Measurements from ENCODE around the gene OTUD4. TPM values are rescaled to one million over a fixed set of nuclear protein-coding genes. Genes with fewer than 3 reads are reported as not detected.
A peak's percentile ranks its signal among the peaks of the same experiment; 100 is the strongest.

OTUD4 gene
- total and polyA plus RNA-seq, 9 of the 15 experiments (the other 6 are each of a cell fraction or from before 2014, with no cell fraction given), result 4.2 to 29.0 (median 24.8) TPM

DNA sequence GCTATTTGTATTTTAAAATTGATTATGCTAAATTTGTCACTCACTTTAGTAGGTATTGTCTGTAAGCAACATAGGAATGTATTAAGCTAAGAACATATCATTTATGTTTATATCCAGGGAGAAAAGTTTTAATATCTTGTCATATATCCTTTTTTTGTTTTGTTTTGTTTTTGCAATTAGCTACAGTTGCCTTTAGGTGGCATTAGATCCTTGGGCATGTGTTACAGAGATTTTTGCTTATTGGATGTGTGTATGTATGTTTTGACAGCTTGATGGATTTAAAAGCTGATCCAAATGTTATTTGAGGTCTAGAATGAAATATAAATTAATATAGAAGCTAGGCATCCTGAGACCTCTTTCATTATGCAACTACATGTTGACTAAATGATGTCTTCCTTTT, 36.1 kb upstream of the OTUD4 start (continued):
- TF ChIP-seq, protein P1, sequence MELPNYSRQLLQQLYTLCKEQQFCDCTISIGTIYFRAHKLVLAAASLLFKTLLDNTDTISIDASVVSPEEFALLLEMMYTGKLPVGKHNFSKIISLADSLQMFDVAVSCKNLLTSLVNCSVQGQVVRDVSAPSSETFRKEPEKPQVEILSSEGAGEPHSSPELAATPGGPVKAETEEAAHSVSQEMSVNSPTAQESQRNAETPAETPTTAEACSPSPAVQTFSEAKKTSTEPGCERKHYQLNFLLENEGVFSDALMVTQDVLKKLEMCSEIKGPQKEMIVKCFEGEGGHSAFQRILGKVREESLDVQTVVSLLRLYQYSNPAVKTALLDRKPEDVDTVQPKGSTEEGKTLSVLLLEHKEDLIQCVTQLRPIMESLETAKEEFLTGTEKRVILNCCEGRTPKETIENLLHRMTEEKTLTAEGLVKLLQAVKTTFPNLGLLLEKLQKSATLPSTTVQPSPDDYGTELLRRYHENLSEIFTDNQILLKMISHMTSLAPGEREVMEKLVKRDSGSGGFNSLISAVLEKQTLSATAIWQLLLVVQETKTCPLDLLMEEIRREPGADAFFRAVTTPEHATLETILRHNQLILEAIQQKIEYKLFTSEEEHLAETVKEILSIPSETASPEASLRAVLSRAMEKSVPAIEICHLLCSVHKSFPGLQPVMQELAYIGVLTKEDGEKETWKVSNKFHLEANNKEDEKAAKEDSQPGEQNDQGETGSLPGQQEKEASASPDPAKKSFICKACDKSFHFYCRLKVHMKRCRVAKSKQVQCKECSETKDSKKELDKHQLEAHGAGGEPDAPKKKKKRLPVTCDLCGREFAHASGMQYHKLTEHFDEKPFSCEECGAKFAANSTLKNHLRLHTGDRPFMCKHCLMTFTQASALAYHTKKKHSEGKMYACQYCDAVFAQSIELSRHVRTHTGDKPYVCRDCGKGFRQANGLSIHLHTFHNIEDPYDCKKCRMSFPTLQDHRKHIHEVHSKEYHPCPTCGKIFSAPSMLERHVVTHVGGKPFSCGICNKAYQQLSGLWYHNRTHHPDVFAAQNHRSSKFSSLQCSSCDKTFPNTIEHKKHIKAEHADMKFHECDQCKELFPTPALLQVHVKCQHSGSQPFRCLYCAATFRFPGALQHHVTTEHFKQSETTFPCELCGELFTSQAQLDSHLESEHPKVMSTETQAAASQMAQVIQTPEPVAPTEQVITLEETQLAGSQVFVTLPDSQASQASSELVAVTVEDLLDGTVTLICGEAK (IDR thresholded peaks at IDR 0.05), result no peak
- TF ChIP-seq, protein P1 (CRISPR knock-in tag; IDR thresholded peaks at IDR 0.05), result no peak
- no peak for TF ChIP-seq JUN (IDR thresholded peaks at IDR 0.05; ENCODE audit: borderline replicate concordance, low read depth, low read length)
- no peak for TF ChIP-seq JUN (CRISPR knock-in tag; IDR thresholded peaks at IDR 0.05; ENCODE audit: borderline replicate concordance)
- TF ChIP-seq KLF6 (CRISPR knock-in tag; IDR thresholded peaks at IDR 0.05; ENCODE audit: borderline replicate concordance), result no peak
- TF ChIP-seq ARID2 (IDR thresholded peaks at IDR 0.05), result 0 out of 2 replicates have a peak, but pooled peaks have one; percentile 13
- TF ChIP-seq, protein P2, sequence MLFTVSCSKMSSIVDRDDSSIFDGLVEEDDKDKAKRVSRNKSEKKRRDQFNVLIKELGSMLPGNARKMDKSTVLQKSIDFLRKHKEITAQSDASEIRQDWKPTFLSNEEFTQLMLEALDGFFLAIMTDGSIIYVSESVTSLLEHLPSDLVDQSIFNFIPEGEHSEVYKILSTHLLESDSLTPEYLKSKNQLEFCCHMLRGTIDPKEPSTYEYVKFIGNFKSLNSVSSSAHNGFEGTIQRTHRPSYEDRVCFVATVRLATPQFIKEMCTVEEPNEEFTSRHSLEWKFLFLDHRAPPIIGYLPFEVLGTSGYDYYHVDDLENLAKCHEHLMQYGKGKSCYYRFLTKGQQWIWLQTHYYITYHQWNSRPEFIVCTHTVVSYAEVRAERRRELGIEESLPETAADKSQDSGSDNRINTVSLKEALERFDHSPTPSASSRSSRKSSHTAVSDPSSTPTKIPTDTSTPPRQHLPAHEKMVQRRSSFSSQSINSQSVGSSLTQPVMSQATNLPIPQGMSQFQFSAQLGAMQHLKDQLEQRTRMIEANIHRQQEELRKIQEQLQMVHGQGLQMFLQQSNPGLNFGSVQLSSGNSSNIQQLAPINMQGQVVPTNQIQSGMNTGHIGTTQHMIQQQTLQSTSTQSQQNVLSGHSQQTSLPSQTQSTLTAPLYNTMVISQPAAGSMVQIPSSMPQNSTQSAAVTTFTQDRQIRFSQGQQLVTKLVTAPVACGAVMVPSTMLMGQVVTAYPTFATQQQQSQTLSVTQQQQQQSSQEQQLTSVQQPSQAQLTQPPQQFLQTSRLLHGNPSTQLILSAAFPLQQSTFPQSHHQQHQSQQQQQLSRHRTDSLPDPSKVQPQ (CRISPR knock-in tag; IDR thresholded peaks at IDR 0.05; ENCODE audit: borderline replicate concordance), result no peak
- TF ChIP-seq, protein P3, sequence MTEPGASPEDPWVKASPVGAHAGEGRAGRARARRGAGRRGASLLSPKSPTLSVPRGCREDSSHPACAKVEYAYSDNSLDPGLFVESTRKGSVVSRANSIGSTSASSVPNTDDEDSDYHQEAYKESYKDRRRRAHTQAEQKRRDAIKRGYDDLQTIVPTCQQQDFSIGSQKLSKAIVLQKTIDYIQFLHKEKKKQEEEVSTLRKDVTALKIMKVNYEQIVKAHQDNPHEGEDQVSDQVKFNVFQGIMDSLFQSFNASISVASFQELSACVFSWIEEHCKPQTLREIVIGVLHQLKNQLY (CRISPR knock-in tag; conservative IDR thresholded peaks at IDR 0.05), result no peak
- TF ChIP-seq, protein P4, sequence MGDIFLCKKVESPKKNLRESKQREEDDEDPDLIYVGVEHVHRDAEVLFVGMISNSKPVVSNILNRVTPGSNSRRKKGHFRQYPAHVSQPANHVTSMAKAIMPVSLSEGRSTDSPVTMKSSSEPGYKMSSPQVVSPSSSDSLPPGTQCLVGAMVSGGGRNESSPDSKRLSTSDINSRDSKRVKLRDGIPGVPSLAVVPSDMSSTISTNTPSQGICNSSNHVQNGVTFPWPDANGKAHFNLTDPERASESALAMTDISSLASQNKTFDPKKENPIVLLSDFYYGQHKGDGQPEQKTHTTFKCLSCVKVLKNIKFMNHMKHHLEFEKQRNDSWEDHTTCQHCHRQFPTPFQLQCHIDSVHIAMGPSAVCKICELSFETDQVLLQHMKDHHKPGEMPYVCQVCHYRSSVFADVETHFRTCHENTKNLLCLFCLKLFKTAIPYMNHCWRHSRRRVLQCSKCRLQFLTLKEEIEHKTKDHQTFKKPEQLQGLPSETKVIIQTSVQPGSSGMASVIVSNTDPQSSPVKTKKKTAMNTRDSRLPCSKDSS (IDR thresholded peaks at IDR 0.05; ENCODE audit: low read depth, partially characterized antibody), result no peak
- TF ChIP-seq, protein P5, sequence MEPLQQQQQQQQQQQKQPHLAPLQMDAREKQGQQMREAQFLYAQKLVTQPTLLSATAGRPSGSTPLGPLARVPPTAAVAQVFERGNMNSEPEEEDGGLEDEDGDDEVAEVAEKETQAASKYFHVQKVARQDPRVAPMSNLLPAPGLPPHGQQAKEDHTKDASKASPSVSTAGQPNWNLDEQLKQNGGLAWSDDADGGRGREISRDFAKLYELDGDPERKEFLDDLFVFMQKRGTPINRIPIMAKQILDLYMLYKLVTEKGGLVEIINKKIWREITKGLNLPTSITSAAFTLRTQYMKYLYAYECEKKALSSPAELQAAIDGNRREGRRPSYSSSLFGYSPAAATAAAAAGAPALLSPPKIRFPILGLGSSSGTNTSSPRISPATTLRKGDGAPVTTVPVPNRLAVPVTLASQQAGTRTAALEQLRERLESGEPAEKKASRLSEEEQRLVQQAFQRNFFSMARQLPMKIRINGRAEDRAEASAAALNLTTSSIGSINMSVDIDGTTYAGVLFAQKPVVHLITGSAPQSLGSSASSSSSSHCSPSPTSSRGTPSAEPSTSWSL (CRISPR knock-in tag; IDR thresholded peaks at IDR 0.05; ENCODE audit: borderline replicate concordance), result no peak
- no peak for TF ChIP-seq PHTF2 (CRISPR knock-in tag; IDR thresholded peaks at IDR 0.05)

All from K562 (cell line).